Activated CD4-positive, alpha-beta T cell treated with anti-CD3 and anti-CD28 coated beads, Interleukin-2, amount 50 U/mL, for 24 hours (primary cell): Measurements from ENCODE around the gene HAND2.

Experiments
- DNase-seq, 2 donors: peaks; one replicate each; pipeline ENCODE4 v3.0.0-alpha.2; 2020; ENCODE audit warnings: low read depth in 1 of 2, low spot score in 1 of 2

Gene HAND2

GRCh38 chr4:173521467-173522159 lies 8.4 kb downstream of the HAND2 start:
- DNase-seq = no peak

GRCh38 chr4:173520921-173521466 lies 9.0 kb downstream of the HAND2 start:
- no peak for DNase-seq

GRCh38 chr4:173519111-173520101 lies 10.6 kb downstream of the HAND2 start:
- no peak for DNase-seq

GRCh38 chr4:173518425-173519102 lies 11.5 kb downstream of the HAND2 start:
- DNase-seq = no peak

- no peak for DNase-seq
These were observed 12.1 kb downstream of the HAND2 start for GRCh38 chr4:173517781-173518424.

GRCh38 chr4:173516621-173517524 lies 13.2 kb downstream of the HAND2 start:
- no peak for DNase-seq

GRCh38 chr4:173515458-173515857 lies 14.6 kb downstream of the HAND2 start:
- DNase-seq = no peak

- DNase-seq = no peak
These were observed 15.3 kb downstream of the HAND2 start for GRCh38 chr4:173514641-173515217.

- DNase-seq = no peak
These were observed 16.4 kb downstream of the HAND2 start for GRCh38 chr4:173513651-173514050.

- DNase-seq = no peak
These were observed 18.2 kb downstream of the HAND2 start for GRCh38 chr4:173511787-173512361.

GRCh38 chr4:173509036-173510001 lies 20.7 kb downstream of the HAND2 start:
- no peak for DNase-seq

- DNase-seq = no peak
These were observed 21.5 kb downstream of the HAND2 start for GRCh38 chr4:173508386-173509035.

GRCh38 chr4:173507471-173508385 lies 22.3 kb downstream of the HAND2 start:
- DNase-seq = no peak

GRCh38 chr4:173506597-173507211 lies 23.3 kb downstream of the HAND2 start:
- no peak for DNase-seq

- DNase-seq = peak in 1 of 2 donors; percentile 20
These were observed 24.0 kb downstream of the HAND2 start for GRCh38 chr4:173505924-173506518.

GRCh38 chr4:173504181-173504503 lies 25.9 kb downstream of the HAND2 start:
- no peak for DNase-seq
